ENCODE data around the gene LPAR2. TPM values are rescaled to one million over a fixed set of nuclear protein-coding genes. Genes with fewer than 3 reads are reported as not detected.

LPAR2 gene
- polyA plus RNA-seq, 6 donors from 2014 or later, result 6.1 to 13.0 (median 8.4) TPM

Other genes with a start within 250 kb of the LPAR2 start
- 10 to 100 TPM in 3 of 6 donors, 1 to 10 TPM in 3; 2.2 to 19.2 (median 10.6) TPM for gene GATAD2A, start 222.5 kb downstream of the LPAR2 start, polyA plus RNA-seq (ENCODE audit: low read depth in 6 of 6)
- gene TSSK6, start 112.7 kb downstream of the LPAR2 start, polyA plus RNA-seq (ENCODE audit: low read depth in 6 of 6), result 1 to 10 TPM; 1.1 to 4.3 (median 2.3) TPM
- gene NDUFA13, start 112.0 kb downstream of the LPAR2 start, polyA plus RNA-seq (ENCODE audit: low read depth in 6 of 6), result 100 to 1,000 TPM; 226 to 324 (median 271) TPM
- gene YJEFN3, start 99.3 kb downstream of the LPAR2 start, polyA plus RNA-seq (ENCODE audit: low read depth in 6 of 6), result under 1 TPM in 2 of 6 donors, not detected in 4; 0.17 TPM
- gene CILP2, start 90.0 kb downstream of the LPAR2 start, polyA plus RNA-seq (ENCODE audit: low read depth in 6 of 6), result under 1 TPM in 1 of 6 donors, not detected in 5; 0.11 TPM
- under 1 TPM in 2 of 6 donors, not detected in 4; 0.26 to 0.31 TPM for gene PBX4, start 9.5 kb downstream of the LPAR2 start, polyA plus RNA-seq (ENCODE audit: low read depth in 6 of 6)
- gene GMIP, start 15.4 kb upstream of the LPAR2 start, polyA plus RNA-seq (ENCODE audit: low read depth in 6 of 6), result 10 to 100 TPM; 41.4 to 79.9 (median 49.1) TPM
- gene ATP13A1, start 35.5 kb upstream of the LPAR2 start, polyA plus RNA-seq (ENCODE audit: low read depth in 6 of 6), result 10 to 100 TPM; 13.2 to 59.0 (median 17.5) TPM
- gene ZNF101, start 40.6 kb upstream of the LPAR2 start, polyA plus RNA-seq (ENCODE audit: low read depth in 6 of 6), result 10 to 100 TPM; 29.2 to 66.9 (median 37.4) TPM
- gene ZNF14, start 104.9 kb upstream of the LPAR2 start, polyA plus RNA-seq (ENCODE audit: low read depth in 6 of 6), result 10 to 100 TPM in 4 of 6 donors, 1 to 10 TPM in 2; 6.6 to 26.6 (median 10.7) TPM
- gene ZNF506, start 193.5 kb upstream of the LPAR2 start, polyA plus RNA-seq (ENCODE audit: low read depth in 6 of 6), result 10 to 100 TPM; 35.0 to 45.5 (median 38.9) TPM
- 10 to 100 TPM; 12.6 to 22.6 (median 19.8) TPM for gene ZNF253, start 237.7 kb upstream of the LPAR2 start, polyA plus RNA-seq (ENCODE audit: low read depth in 6 of 6)